Measurements from ENCODE around the gene BFSP1. TPM values are rescaled to one million over a fixed set of nuclear protein-coding genes. Genes with fewer than 3 reads are reported as not detected.

BFSP1 gene
- total and polyA plus RNA-seq, 2 of the 8 experiments (the other 6 are each of a cell fraction or from before 2014, with no cell fraction given): 1.5 to 2.5 TPM

DNA sequence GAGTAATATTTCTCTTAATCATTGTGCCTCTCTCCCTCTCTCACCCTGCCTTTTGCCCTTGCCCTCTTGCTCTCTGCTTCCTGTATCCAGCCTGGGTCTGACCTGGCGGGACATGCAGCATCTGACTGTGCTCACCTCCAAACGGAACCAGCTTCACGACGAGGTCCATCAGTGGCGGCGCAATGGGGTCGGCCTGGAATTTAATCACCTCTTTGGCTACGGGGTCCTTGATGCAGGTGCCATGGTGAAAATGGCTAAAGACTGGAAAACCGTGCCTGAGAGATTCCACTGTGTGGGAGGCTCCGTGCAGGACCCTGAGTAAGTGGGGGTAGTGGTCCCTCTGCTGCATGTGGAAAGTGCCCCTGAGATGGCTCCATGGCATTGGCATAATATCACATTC lies 65.9 kb downstream of the BFSP1 start:
- Histone ChIP-seq H4K8ac (ENCODE audit: extremely low read depth, insufficient read depth, low read length) (no peak overlapping the region; the same call in 1 of the 2 replicates), H3K27ac (ENCODE audit: low read depth, low read length) (no peak overlapping the region), H2BK120ac (replicated peaks; ENCODE audit: low read depth, low read length) (no peak overlapping the region), H3K4ac (replicated peaks; ENCODE audit: insufficient read length, low read depth, low read length) (no peak overlapping the region), H3K23ac (ENCODE audit: insufficient read length) (no peak overlapping the region), H2AK5ac (ENCODE audit: low read depth, low read length) (no peak overlapping the region), H2BK20ac (ENCODE audit: low read length) (no peak overlapping the region), H4K91ac (replicated peaks; ENCODE audit: insufficient read length, low read length) (no peak overlapping the region), H3K56ac (replicated peaks; ENCODE audit: insufficient read length, low read depth, low read length) (no peak overlapping the region), H3K79me2 (ENCODE audit: control insufficient read depth in 1 of 2, insufficient read depth in 2 of 2, low read length in 2 of 2) (no peaks in the 10 kb centered on the region), H3K79me1 (ENCODE audit: low read depth, low read length) (no peaks in the 10 kb centered on the region), H2BK12ac (ENCODE audit: low read depth, low read length) (no peak overlapping the region), H3K27me3 (replicated peaks in 1 of 4; ENCODE audit: control insufficient read depth in 3 of 4, extremely low read depth in 1 of 4, insufficient read depth in 3 of 4, low read length in 3 of 4) (no peaks in the 10 kb centered on the region), H4K20me1 (replicated peaks in 1 of 2; ENCODE audit: control insufficient read depth in 1 of 2, insufficient read depth in 2 of 2, low read length in 2 of 2) (no peaks in the 10 kb centered on the region), H2BK5ac (ENCODE audit: low read depth, low read length) (no peak overlapping the region), H3K4me2 (ENCODE audit: insufficient read depth in 1 of 2, low read depth in 2 of 2, low read length in 2 of 2) (no peak overlapping the region), H3K23me2 (ENCODE audit: low read depth, low read length) (no peaks in the 10 kb centered on the region), H3K36me3 (ENCODE audit: control insufficient read depth in 2 of 4, insufficient read depth in 4 of 4, low read length in 3 of 4) (no peaks in the 10 kb centered on the region), H3K4me3 (ENCODE audit: extremely low read depth in 1 of 4, insufficient read depth in 2 of 4, low read depth in 3 of 4, low read length in 4 of 4) (no peak overlapping the region), H2BK15ac (ENCODE audit: low read length) (no peak overlapping the region), H4K5ac (ENCODE audit: insufficient read length, low read depth, low read length) (no peak overlapping the region), H2AFZ (ENCODE audit: low read length) (no peak overlapping the region), H3K9ac (replicated peaks in 1 of 4; ENCODE audit: extremely low read depth in 1 of 4, low read depth in 3 of 4, low read length in 3 of 4) (no peak overlapping the region), H3K4me1 (replicated peaks in 1 of 4; ENCODE audit: control insufficient read depth in 3 of 4, insufficient read depth in 4 of 4, low read length in 3 of 4) (no peaks in the 10 kb centered on the region), H3K9me3 (ENCODE audit: insufficient read depth in 2 of 2, low read depth in 1 of 2, low read length in 1 of 2) (no peaks in the 10 kb centered on the region), H3K14ac (ENCODE audit: insufficient read length) (no peak overlapping the region), H3K18ac (ENCODE audit: extremely low read depth, low read length) (no peak overlapping the region)
- CTCF ChIA-PET (ENCODE audit: partially characterized antibody): no interaction called here
- no peak for DNase-seq (ENCODE audit: low read depth in 1 of 2, low spot score in 2 of 2)
- no peak for TF ChIP-seq ZNF274 (IDR thresholded peaks at IDR 0.05; ENCODE audit: borderline replicate concordance, extremely low read depth, low read length)
- FAIRE-seq: no peak
- whole genome bisulfite sequencing, 2 experiments (ENCODE audit: extremely low coverage in 1 of 2, insufficient coverage in 1 of 2, insufficient read length in 1 of 2, insufficient replicate concordance in 2 of 2, low coverage in 1 of 2, low lambda C conversion rate in 2 of 2, missing lambda C conversion rate in 1 of 2): 94% methylated on average over 10 of the region's 10 CpGs; no CpG with 5 or more reads in 1 of the 2 experiments
- POLR2A ChIA-PET (ENCODE audit: partially characterized antibody): no interaction called here
